Measurements from ENCODE around the gene OPTN.

- TF ChIP-seq EZH2 (IDR thresholded peaks at IDR 0.05) (no peak), POLR2AphosphoS5 (IDR thresholded peaks at IDR 0.05; ENCODE audit: borderline replicate concordance, low read depth, low read length) (no peak), FOXP2 (optimal IDR thresholded peaks at IDR 0.05; ENCODE audit: control extremely low read depth, extremely low read length, insufficient read depth) (no peak)
Measured at GRCh38 chr10:13068484-13068883, 31.5 kb upstream of the OPTN start.
